Measurements from ENCODE around the gene IL3. TPM values are rescaled to one million over a fixed set of nuclear protein-coding genes. Genes with fewer than 3 reads are reported as not detected.

The IL3 gene
- total RNA-seq, 5 donors from 2014 or later (not counting 1 experiment from before 2014, with no cell fraction given): not detected

DNA sequence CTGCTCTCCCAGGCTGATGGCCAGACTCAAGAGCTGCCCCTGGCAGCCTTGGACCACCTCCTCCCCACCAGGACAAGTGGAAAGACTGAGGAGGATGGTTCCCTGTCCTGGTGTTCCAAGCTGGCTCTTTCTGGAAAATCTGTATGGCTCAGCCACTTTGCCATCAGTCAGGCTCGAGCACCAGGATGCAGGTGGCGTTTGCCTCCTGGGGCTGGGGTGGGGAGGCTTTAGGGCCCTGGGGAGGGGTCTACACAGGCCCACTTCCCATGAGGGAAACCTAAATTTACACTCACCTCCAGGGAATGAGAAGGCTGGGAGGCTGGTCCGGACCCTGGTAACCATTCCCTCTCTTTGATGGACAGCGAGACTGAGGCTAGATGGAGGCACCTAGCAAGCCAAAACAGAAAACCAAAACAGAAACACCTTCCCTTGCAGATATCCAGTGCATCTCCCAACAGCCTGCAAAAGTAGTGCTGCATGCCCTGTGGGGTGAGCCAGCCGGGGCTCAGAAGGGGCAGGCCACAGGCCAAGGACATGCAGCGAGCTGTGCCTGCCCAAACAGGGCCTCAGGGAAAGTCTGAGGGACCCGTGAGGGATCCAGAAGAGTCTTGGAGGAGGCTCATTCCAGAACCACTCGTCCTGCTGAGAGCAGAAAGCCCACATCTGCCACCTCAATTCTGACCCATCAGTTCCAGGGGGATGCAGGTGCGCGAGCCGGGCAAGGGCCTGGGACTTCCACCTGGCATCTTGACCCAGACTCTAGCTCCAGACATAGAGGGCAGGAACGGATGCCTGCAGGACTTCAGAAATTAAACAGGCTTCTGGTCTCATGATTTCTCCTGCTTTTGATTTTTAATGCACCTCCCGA, 7.7 kb downstream of the IL3 start:
- no peak overlapping the region for H3K4me3 ChIP-seq (ENCODE audit: control insufficient read depth in 1 of 2, extremely low read depth in 1 of 2, low read length in 1 of 2)
- peaks cover 0 to 21% of the 10 kb centered on the region in 2 experiments for H3K4me1 ChIP-seq (ENCODE audit: control insufficient read depth in 1 of 2, extremely low read depth in 1 of 2, insufficient read depth in 2 of 2, low read length in 2 of 2)
- H3K9me3 ChIP-seq: no peaks in the 10 kb centered on the region
- no peak overlapping the region for H3K27ac ChIP-seq (ENCODE audit: low read length)
- H3K9me3 Mint-ChIP-seq: no peaks in the 10 kb centered on the region
- no peak overlapping the region for H3K4me3 Mint-ChIP-seq
- no peaks in the 10 kb centered on the region for H3K27me3 Mint-ChIP-seq
- ChIA-PET POLR2A (no interaction called here), CTCF (no interaction called here)
- H3K36me3 Mint-ChIP-seq: no peaks in the 10 kb centered on the region
- ATAC-seq (replicated peaks in 1 of 4): no peak
- H3K27ac Mint-ChIP-seq: no peak overlapping the region
- H3K4me1 Mint-ChIP-seq: peaks cover 0 to 36% (median 19%) of the 10 kb centered on the region in 3 donors
- WGBS (ENCODE audit: insufficient coverage): 92% methylated on average over 10 of the region's 13 CpGs
- no peak for DNase-seq
- H3K36me3 ChIP-seq (ENCODE audit: control insufficient read depth in 2 of 2, extremely low read depth in 1 of 2, insufficient read depth in 1 of 2, low read length in 1 of 2): no peaks in the 10 kb centered on the region
- no peaks in the 10 kb centered on the region for H3K27me3 ChIP-seq (replicated peaks in 1 of 2; ENCODE audit: control insufficient read depth in 2 of 2, extremely low read depth in 1 of 2, insufficient read depth in 2 of 2, low read length in 1 of 2)

GRCh38 chr5:132069561-132069960, 9.1 kb downstream of the IL3 start:
- 98% methylated on average over 8 of the region's 10 CpGs for WGBS (ENCODE audit: insufficient coverage)
- Histone ChIP-seq H3K9me3 (no peaks in the 10 kb centered on the region), H3K27me3 (replicated peaks in 1 of 2; ENCODE audit: control insufficient read depth in 2 of 2, extremely low read depth in 1 of 2, insufficient read depth in 2 of 2, low read length in 1 of 2) (no peaks in the 10 kb centered on the region), H3K4me3 (ENCODE audit: control insufficient read depth in 1 of 2, extremely low read depth in 1 of 2, low read length in 1 of 2) (no peak overlapping the region), H3K4me1 (ENCODE audit: control insufficient read depth in 1 of 2, extremely low read depth in 1 of 2, insufficient read depth in 2 of 2, low read length in 2 of 2) (peaks cover 0 to 24% of the 10 kb centered on the region in 2 experiments), H3K36me3 (ENCODE audit: control insufficient read depth in 2 of 2, extremely low read depth in 1 of 2, insufficient read depth in 1 of 2, low read length in 1 of 2) (no peaks in the 10 kb centered on the region), H3K27ac (ENCODE audit: low read length) (no peak overlapping the region)
- Mint-ChIP-seq H3K27me3 (no peaks in the 10 kb centered on the region), H3K36me3 (no peaks in the 10 kb centered on the region), H3K4me1 (peaks cover 0 to 37% (median 15%) of the 10 kb centered on the region in 3 donors), H3K27ac (no peak overlapping the region), H3K9me3 (no peaks in the 10 kb centered on the region), H3K4me3 (no peak overlapping the region)
- ATAC-seq (replicated peaks in 1 of 4): no peak
- DNase-seq: no peak
- POLR2A ChIA-PET: no interaction called here
- CTCF ChIA-PET: interaction anchor here (0.6 to 0.8 kb wide), 2 partner anchors 97 to 169 kb away, joined by 3 to 5 read pairs; no protein-coding TSS in a partner anchor

DNA sequence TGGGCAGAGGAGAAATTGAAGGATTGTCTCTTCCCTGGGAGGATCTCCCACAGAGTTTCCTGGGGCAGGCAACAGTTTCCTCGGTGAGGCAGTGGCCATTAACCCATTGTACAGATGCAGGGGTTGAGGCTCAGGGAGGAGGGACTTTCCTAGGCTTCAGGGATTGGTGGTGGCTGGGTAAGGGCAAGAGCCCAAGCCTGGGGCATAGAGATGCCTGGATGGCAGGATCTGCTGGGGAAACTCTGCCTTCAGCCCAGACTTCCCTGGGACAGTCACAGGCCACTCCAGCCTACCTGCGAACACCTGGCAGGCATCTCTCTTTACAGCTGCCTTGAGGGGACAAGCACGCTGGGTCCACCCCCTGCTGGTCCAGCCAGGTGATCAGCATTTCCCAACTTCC, 9.5 kb downstream of the IL3 start:
- Histone ChIP-seq H3K36me3 (ENCODE audit: control insufficient read depth in 2 of 2, extremely low read depth in 1 of 2, insufficient read depth in 1 of 2, low read length in 1 of 2) (no peaks in the 10 kb centered on the region), H3K4me3 (ENCODE audit: control insufficient read depth in 1 of 2, extremely low read depth in 1 of 2, low read length in 1 of 2) (no peak overlapping the region), H3K4me1 (ENCODE audit: control insufficient read depth in 1 of 2, extremely low read depth in 1 of 2, insufficient read depth in 2 of 2, low read length in 2 of 2) (peaks cover 0 to 21% of the 10 kb centered on the region in 2 experiments), H3K9me3 (no peaks in the 10 kb centered on the region), H3K27ac (ENCODE audit: low read length) (no peak overlapping the region), H3K27me3 (replicated peaks in 1 of 2; ENCODE audit: control insufficient read depth in 2 of 2, extremely low read depth in 1 of 2, insufficient read depth in 2 of 2, low read length in 1 of 2) (no peaks in the 10 kb centered on the region)
- no peaks in the 10 kb centered on the region for H3K36me3 Mint-ChIP-seq
- ChIA-PET CTCF (interaction anchor here in 1 of 2 donors (0.6 kb wide), 1 partner anchor 97 kb away, joined by 5 read pairs; no protein-coding TSS in a partner anchor), POLR2A (no interaction called here)
- 89% methylated on average over 2 of the region's 3 CpGs for WGBS (ENCODE audit: insufficient coverage)
- ATAC-seq (replicated peaks in 1 of 4) (no peak), DNase-seq (no peak)
- no peaks in the 10 kb centered on the region for H3K27me3 Mint-ChIP-seq
- H3K4me3 Mint-ChIP-seq: no peak overlapping the region
- peaks cover 0 to 36% (median 15%) of the 10 kb centered on the region in 3 donors for H3K4me1 Mint-ChIP-seq
- H3K27ac Mint-ChIP-seq: no peak overlapping the region
- H3K9me3 Mint-ChIP-seq: no peaks in the 10 kb centered on the region

GRCh38 chr5:132070460-132071337, 10.2 kb downstream of the IL3 start:
- H3K4me3 Mint-ChIP-seq: no peak overlapping the region
- no peaks in the 10 kb centered on the region for H3K27me3 ChIP-seq (replicated peaks in 1 of 2; ENCODE audit: control insufficient read depth in 2 of 2, extremely low read depth in 1 of 2, insufficient read depth in 2 of 2, low read length in 1 of 2)
- H3K27ac Mint-ChIP-seq: no peak overlapping the region
- DNase-seq (no peak), ATAC-seq (replicated peaks in 1 of 4) (no peak)
- 64% methylated on average over 10 of the region's 13 CpGs for WGBS (ENCODE audit: insufficient coverage)
- H3K27me3 Mint-ChIP-seq: no peaks in the 10 kb centered on the region
- H3K36me3 Mint-ChIP-seq: no peaks in the 10 kb centered on the region
- H3K36me3 ChIP-seq (ENCODE audit: control insufficient read depth in 2 of 2, extremely low read depth in 1 of 2, insufficient read depth in 1 of 2, low read length in 1 of 2): no peaks in the 10 kb centered on the region
- H3K4me1 ChIP-seq (ENCODE audit: control insufficient read depth in 1 of 2, extremely low read depth in 1 of 2, insufficient read depth in 2 of 2, low read length in 2 of 2): peaks cover 0 to 24% of the 10 kb centered on the region in 2 experiments
- H3K9me3 Mint-ChIP-seq: no peaks in the 10 kb centered on the region
- POLR2A ChIA-PET: no interaction called here
- CTCF ChIA-PET: interaction anchor here in 1 of 2 donors (0.7 kb wide), 1 partner anchor 33 kb away, joined by 4 read pairs; no protein-coding TSS in a partner anchor
- H3K9me3 ChIP-seq: no peaks in the 10 kb centered on the region
- no peak overlapping the region for H3K27ac ChIP-seq (ENCODE audit: low read length)
- peaks cover 0 to 36% (median 16%) of the 10 kb centered on the region in 3 donors for H3K4me1 Mint-ChIP-seq
- no peak overlapping the region for H3K4me3 ChIP-seq (ENCODE audit: control insufficient read depth in 1 of 2, extremely low read depth in 1 of 2, low read length in 1 of 2)

- H3K27me3 Mint-ChIP-seq: no peaks in the 10 kb centered on the region
- Histone ChIP-seq H3K4me1 (ENCODE audit: control insufficient read depth in 1 of 2, extremely low read depth in 1 of 2, insufficient read depth in 2 of 2, low read length in 2 of 2) (peaks cover 0 to 28% of the 10 kb centered on the region in 2 experiments), H3K4me3 (ENCODE audit: control insufficient read depth in 1 of 2, extremely low read depth in 1 of 2, low read length in 1 of 2) (no peak overlapping the region), H3K27me3 (replicated peaks in 1 of 2; ENCODE audit: control insufficient read depth in 2 of 2, extremely low read depth in 1 of 2, insufficient read depth in 2 of 2, low read length in 1 of 2) (no peaks in the 10 kb centered on the region), H3K36me3 (ENCODE audit: control insufficient read depth in 2 of 2, extremely low read depth in 1 of 2, insufficient read depth in 1 of 2, low read length in 1 of 2) (no peaks in the 10 kb centered on the region), H3K27ac (ENCODE audit: low read length) (no peak overlapping the region), H3K9me3 (no peaks in the 10 kb centered on the region)
- DNase-seq (no peak), ATAC-seq (replicated peaks in 1 of 4) (no peak)
- H3K4me3 Mint-ChIP-seq: no peak overlapping the region
- POLR2A ChIA-PET: no interaction called here
- CTCF ChIA-PET: interaction anchor here in 1 of 2 donors (0.7 kb wide), 1 partner anchor 33 kb away, joined by 4 read pairs; no protein-coding TSS in a partner anchor
- no peaks in the 10 kb centered on the region for H3K36me3 Mint-ChIP-seq
- no peaks in the 10 kb centered on the region for H3K9me3 Mint-ChIP-seq
- 80% methylated on average over 1 of the region's 2 CpGs for WGBS (ENCODE audit: insufficient coverage)
- H3K4me1 Mint-ChIP-seq: peaks cover 0 to 39% (median 18%) of the 10 kb centered on the region in 3 donors
- H3K27ac Mint-ChIP-seq: no peak overlapping the region
These were observed 10.9 kb downstream of the IL3 start for GRCh38 chr5:132071338-132071707.

- Mint-ChIP-seq H3K4me1 (peaks cover 0 to 45% (median 18%) of the 10 kb centered on the region in 3 donors), H3K27ac (no peak overlapping the region), H3K27me3 (no peaks in the 10 kb centered on the region), H3K4me3 (no peak overlapping the region), H3K36me3 (no peaks in the 10 kb centered on the region), H3K9me3 (no peaks in the 10 kb centered on the region)
- POLR2A ChIA-PET: no interaction called here
- peaks cover 0 to 30% of the 10 kb centered on the region in 2 experiments for H3K4me1 ChIP-seq (ENCODE audit: control insufficient read depth in 1 of 2, extremely low read depth in 1 of 2, insufficient read depth in 2 of 2, low read length in 2 of 2)
- no peak overlapping the region for H3K27ac ChIP-seq (ENCODE audit: low read length)
- H3K27me3 ChIP-seq (replicated peaks in 1 of 2; ENCODE audit: control insufficient read depth in 2 of 2, extremely low read depth in 1 of 2, insufficient read depth in 2 of 2, low read length in 1 of 2): no peaks in the 10 kb centered on the region
- CTCF ChIA-PET: no interaction called here
- no peaks in the 10 kb centered on the region for H3K36me3 ChIP-seq (ENCODE audit: control insufficient read depth in 2 of 2, extremely low read depth in 1 of 2, insufficient read depth in 1 of 2, low read length in 1 of 2)
- 96% methylated on average over 3 of the region's 4 CpGs for WGBS (ENCODE audit: insufficient coverage)
- ATAC-seq (replicated peaks in 1 of 4): no peak
- no peak for DNase-seq
- H3K4me3 ChIP-seq (ENCODE audit: control insufficient read depth in 1 of 2, extremely low read depth in 1 of 2, low read length in 1 of 2): no peak overlapping the region
- H3K9me3 ChIP-seq: no peaks in the 10 kb centered on the region
These were observed 11.6 kb downstream of the IL3 start for GRCh38 chr5:132072070-132072469.

Data from T-cell (primary cell).